Non-pigmented ciliary epithelial cell (primary cell): ENCODE data around the gene RFTN1.

Experiments used
- DNase-seq: peaks from one replicate; pipeline ENCODE4 v3.0.0-alpha.2; 2010; ENCODE audit warnings: low read depth

RFTN1 gene

DNA sequence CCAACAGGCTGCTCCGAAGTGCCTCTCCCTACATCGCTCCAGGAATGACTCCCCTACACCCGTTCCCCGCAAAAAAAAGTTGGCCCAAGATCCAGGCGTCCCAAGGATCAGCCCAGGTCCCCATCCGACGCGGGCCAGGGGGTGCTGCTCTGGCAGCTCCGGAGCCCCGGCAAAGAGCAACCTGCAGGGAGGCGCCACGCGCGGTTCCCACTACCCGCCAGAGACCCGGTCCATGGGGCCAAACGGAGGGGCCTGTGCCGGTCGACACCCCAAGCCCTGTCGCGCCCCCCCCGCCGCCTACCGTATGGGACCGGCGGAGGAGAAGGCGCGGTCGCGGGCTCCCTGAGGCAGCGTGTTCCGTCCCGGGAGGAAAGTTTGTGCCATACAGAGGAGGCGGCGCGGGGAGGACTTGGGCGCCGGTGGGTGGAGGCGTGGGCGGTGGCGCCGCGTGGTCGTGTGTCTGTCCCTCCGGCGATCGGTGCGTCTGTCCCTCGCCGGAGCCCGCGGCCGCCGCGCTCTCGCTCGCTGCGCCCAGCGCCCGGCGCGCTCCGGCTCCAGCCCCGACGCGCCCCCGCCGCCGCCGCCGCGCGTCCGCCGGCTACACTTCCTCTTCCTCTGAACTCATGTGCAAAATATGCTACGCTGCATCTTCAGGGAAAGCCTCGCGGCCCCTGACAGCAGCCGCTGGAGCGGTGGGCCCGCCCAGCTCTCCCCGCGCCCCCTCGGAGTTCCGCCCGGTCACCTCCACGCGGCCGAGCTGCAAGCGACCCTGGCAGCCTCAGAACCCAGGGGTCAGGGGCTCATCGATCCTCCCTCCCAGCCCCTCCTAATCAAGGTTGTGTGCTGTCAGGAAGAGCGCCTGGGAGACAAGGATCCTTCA, at the start of gene RFTN1:
Gene RFTN1, minus strand, starts transcription at position 559 of the 880 bp plus-strand sequence. CDS start 19,830 bp downstream, outside the sequence.
- DNase-seq, result no peak

- no peak for DNase-seq
Observed at GRCh38 chr3:16559653-16560365, 46.3 kb upstream of the RFTN1 start.

GRCh38 chr3:16554126-16554525, 40.6 kb upstream of the RFTN1 start:
- no peak for DNase-seq

- no peak for DNase-seq
Observed at GRCh38 chr3:16552757-16553156, 39.3 kb upstream of the RFTN1 start.

DNA sequence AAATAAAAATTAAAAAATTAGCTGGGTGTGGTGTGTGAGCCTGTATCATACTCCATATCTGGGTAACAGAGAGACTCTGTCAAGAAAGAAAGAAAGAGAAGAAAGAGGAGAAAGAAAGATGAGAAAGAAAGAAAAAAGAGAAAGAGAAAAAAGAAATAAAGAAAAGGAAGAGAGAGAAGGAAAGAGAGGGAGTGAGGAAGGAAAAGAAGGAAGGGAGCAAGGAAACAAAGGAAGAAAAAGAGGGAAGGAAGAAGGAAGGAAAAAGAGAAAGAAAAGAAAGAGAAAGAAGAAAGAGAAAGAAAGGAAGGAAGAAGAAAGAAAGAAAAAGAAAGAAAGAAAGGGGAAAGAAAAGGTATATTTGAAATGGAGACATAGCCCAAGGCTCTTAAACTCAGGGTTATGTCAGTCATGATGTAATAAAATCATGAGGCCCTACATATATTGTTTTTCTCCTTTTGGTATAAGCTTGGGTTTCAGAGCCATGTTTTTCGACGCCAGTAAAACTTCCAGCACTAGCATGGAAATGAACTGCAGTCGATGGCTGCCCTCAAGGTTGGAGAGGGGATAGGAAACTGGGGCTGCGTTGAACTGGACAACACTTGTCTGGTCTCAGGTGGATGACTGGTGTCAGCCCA, 38.0 kb upstream of the RFTN1 start:
- DNase-seq, result no peak

- peak; percentile 64 for DNase-seq
Observed at GRCh38 chr3:16550676-16551341, 37.3 kb upstream of the RFTN1 start.

DNA sequence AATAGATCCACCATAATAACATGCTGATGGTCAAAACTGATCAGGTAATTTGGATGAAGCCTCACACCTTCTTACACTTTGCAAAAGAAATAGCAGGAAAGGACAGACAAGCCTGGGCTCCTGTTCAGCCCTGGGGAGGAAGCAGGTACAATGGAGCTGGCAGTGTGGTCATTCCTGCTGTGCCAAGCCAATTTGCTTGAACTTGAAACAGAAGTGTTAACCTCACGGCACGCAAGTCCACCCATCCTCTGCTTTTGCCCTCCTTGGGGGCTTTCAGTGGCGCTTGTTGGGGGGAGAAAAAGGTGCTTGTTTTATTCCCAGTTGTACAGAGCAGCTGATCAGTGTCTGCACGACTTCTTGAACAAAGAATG, 36.8 kb upstream of the RFTN1 start:
- no peak for DNase-seq

GRCh38 chr3:16548721-16549120, 35.2 kb upstream of the RFTN1 start:
- peak; percentile 40 for DNase-seq

DNA sequence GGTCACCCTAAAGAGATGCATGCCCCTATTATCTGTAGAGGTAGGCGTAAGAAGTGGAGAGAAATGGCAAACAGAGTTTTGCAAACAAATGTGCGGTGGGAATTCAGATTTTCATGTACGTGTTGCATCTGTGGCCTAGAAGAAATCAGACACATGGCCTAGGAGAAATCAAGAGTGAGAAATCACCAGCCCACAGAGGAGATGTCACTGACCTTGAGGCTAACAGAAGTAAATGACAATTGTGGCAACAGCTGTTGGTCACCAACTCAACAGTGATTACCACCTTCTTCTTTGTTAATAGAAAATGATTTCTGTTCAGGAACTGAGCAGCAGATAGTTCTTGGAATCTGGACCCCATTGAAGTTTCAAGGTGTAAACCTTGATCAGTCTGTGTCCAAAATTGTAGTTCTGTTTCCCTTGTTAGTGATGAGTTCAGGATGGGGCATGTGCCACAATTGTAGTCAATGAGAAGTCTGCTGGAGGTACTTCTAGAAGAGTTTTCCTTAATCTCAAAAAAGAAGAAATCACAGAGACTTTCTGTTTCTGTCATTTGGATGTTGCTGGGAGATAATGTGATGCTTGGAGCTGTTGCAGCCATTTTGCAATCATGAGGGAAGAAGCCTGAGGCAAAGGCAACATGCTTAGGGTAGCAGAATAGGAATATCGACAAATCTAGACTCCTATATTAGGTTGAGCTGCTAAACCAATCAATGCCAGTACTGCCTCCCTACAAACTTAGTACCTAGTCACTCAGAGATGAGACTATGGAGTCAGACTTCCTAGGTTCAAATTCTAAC, 34.3 kb upstream of the RFTN1 start:
- no peak for DNase-seq

DNA sequence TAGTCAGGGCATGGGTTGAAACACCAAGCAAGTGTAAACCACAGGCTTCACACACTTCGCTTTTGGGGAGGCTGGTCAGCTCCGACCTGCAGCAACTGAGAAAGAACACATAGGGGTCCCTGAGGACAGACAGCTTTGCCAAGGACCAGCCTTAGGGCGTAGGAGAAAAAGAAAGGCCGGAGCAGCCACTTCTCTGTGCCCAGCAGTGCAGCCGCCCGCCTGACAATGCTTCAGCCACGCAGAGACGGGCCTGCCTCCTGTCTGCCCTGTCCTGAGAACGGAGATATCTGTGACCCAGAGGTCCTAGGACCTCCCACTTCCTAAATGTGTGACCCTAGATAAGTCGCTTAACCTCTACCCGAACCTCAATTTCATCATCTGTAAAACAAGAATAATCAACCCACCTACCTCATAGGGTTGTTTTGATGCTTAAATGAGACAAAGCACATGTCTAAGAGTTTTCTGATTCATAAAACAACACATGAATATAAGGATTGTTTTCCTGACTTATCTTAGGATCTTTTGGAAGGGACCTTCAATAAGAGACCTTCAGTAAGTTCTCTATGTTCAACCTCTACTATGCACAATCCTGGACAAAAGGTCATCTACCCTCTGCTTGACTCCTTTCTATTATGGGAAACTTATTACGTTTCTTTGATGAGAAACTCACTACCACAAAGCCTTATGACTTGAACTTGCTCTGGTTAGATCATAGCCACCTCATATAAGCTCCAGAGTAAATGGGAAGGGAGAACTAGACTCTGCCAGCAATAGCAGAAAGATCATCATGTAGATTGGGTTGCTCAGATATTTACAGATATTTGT, 32.9 kb upstream of the RFTN1 start:
- no peak for DNase-seq

DNA sequence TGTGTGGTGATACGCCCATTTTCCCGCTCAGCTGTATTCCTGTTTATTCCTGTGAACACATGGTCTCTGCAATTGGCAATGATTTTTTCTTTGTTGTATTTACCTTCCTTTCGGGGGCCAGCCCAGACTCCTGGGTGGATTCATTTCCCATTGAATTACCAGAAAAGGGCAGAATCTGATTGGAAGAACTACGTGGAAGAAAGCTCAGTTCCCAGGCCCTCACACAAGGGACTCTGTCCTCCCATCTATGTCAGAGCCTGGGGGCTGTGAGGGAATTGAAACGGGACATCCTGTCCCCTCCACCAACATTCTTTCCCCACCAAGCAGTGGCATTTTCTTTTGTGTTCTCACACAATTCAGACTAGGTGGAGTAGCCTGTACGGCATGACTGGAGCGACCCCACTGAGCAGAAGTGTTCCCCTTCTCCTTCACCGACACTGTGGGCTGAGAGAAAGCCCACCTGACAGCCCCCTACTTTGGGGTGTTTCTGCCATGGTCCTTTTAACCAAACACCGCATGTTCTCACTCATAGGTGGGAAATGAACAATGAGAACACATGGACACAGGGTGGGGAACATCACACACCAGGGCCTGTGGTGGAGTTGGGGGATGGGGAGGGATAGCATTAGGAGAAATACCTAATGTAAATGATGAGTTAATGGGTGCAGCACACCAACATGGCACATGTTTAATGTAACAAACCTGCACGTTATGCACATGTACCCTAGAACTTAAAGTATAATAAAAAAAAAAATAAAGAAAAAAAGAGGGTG, 32.1 kb upstream of the RFTN1 start:
- no peak for DNase-seq

GRCh38 chr3:16543242-16543864, 29.9 kb upstream of the RFTN1 start:
- DNase-seq, result no peak

DNA sequence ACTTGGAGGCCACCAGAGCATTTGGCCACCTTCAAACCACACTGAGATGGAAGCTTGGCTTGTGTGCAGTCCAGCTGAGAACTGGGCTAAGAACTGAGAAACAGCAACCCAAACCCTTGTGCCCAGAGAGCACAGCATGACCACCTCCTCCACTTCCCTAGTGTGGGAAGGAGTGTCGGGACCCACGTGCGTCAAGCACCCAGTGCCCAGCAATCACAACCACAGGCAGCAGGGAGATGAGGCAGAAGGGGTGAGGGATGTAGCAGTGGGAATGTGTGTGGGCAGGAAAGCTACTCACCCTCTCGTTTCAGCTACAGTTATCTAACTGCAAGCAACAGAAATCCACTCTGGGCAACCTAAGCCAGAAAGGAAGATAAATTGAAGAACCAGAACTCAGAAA, 25.0 kb upstream of the RFTN1 start:
- no peak for DNase-seq

DNA sequence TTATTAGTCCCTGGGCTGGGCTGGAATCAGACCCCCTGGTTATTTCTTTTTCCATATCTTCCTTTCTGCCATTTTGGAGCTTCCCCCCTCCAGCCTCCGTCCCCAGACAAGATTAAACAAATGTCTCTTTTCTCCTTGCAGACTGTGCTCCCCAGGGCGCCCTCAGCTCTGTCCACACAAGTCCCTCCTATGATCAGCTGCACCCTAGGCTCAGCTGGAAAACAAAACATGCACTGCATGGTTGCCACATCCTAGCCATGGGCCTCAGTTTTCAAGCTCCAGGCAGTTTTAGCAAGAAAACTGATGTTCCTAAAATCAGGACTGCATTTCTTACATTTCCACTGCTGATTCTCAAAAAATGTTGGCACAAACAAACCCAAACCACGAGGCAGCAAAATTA, 23.5 kb upstream of the RFTN1 start:
- DNase-seq, result no peak

GRCh38 chr3:16536344-16536663, 22.8 kb upstream of the RFTN1 start:
- DNase-seq, result no peak

GRCh38 chr3:16534640-16535262, 21.3 kb upstream of the RFTN1 start:
- DNase-seq, result no peak

DNA sequence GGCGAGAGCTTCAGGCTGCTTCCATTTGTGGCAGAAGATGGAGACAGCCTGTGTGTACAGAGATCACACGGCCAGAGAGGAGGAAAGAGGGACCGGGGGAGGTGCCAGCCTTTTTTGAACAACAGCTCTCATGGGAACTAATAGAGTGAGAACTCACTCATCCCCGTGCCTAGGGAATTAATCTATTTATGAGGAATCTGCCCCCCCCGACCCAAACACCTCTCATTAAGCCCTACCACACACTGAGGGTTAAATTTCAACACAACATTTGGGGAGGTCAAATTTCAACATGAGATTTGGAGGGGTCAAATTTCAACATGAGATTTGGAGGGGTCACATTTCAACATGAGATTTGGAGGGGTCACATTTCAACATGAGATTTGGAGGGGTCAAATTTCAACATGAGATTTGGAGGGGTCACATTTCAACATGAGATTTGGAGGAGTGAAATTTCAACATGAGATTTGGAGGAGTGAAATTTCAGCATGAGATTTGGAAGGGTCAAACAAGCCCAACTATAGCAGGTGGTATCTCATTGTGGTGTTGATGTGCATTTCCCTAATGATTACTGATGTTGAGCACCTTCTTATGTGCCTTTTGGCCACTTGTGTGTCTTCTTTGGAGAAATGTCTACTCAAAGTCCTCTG, 20.6 kb upstream of the RFTN1 start:
- DNase-seq, result no peak

DNA sequence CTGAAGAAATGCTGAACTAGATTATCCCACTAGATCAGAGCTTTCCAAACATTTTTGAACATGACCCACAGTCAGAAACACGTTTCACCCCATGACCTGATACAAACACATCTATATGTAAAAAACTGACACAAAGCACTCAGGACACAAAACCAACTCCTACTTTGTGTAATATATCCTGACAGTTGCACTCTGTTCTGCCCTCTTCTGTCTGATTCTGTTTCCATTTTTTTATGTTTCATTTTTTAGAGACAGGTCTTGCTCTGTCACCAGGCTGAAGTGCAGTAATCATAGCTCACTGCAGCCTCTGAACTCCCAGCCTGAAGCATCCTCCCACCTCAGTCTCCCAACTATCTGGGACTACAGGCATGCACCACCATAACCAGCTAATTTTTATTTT, 15.8 kb upstream of the RFTN1 start:
- DNase-seq, result no peak

GRCh38 chr3:16528581-16528993, 15.1 kb upstream of the RFTN1 start:
- DNase-seq, result no peak
